Kidney (tissue), 14 donors: ENCODE results near the gene SPTBN1. TPM values are rescaled to one million over a fixed set of nuclear protein-coding genes. Genes with fewer than 3 reads are reported as not detected.

Experiments
- DNase-seq, 5 donors: peaks; one replicate each; pipeline ENCODE4 v3.0.0-alpha.2; 2013 to 2020
- FAIRE-seq: peaks from 2 replicates; lab custom pipeline; 2012; peaks lifted over from hg19 to GRCh38; lab: Jason Lieb, UNC
- H3K27ac ChIP-seq, 2 donors: one replicate each; pipeline ENCODE4 v1.7.0; 2013; ENCODE audit warnings: low read depth in 2 of 2, low read length in 2 of 2, inconsistent platforms in 1 of 2
- H3K27me3 ChIP-seq: one replicate; pipeline ENCODE4 v1.7.1; 2013; ENCODE audit warnings: low read length, inconsistent platforms; ENCODE audit not compliant: control insufficient read depth, insufficient read depth
- H3K36me3 ChIP-seq, 3 donors: one replicate each; pipeline versions ENCODE4 v1.7.0 to v1.7.1; 2013; ENCODE audit warnings: low read length in 3 of 3, control low read depth in 1 of 3, inconsistent platforms in 1 of 3; ENCODE audit not compliant: insufficient read depth in 3 of 3, control insufficient read depth in 2 of 3
- H3K4me1 ChIP-seq, 3 donors: one replicate each; pipeline versions ENCODE4 v1.7.0 to v1.7.1; 2013; ENCODE audit warnings: low read length in 3 of 3, inconsistent platforms in 1 of 3, low read depth in 1 of 3; ENCODE audit not compliant: control insufficient read depth in 2 of 3, insufficient read depth in 2 of 3
- H3K4me3 ChIP-seq, 3 donors: one replicate each; pipeline versions ENCODE4 v1.7.0 to v1.8.1; 2013; ENCODE audit warnings: low read length in 3 of 3, control low read depth in 1 of 3, inconsistent platforms in 1 of 3
- H3K9ac ChIP-seq, 3 donors: one replicate each; pipeline versions ENCODE4 v1.7.0 to v1.7.1; 2013; ENCODE audit warnings: low read length in 3 of 3, control low read depth in 1 of 3, inconsistent platforms in 1 of 3
- H3K9me3 ChIP-seq, 3 donors: one replicate each; pipeline versions ENCODE4 v1.7.0 to v1.7.1; 2013; ENCODE audit warnings: low read length in 3 of 3, control low read depth in 1 of 3, inconsistent platforms in 1 of 3; ENCODE audit not compliant: control insufficient read depth in 2 of 3, insufficient read depth in 1 of 3
- CTCF ChIP-seq: IDR thresholded peaks from 3 replicates; pipeline ENCODE4 v1.5.1; 2012; ENCODE audit warnings: mild to moderate bottlenecking, moderate library complexity, borderline replicate concordance; ENCODE audit not compliant: insufficient read depth; ENCODE audit errors: extremely low read depth
- intact Hi-C: fragments of 100-400 bp; cut with DNase I; formaldehyde crosslinking; loops from one replicate; pipeline ENCODE4 v1.11.1; 2022
- polyA plus RNA-seq: library from polyadenylated mRNA; stranded (reverse); fragments of 350-450 nt; fragmentation: Illumina TruSeq; extraction: RNeasy Lipid Tissue Mini Kit (QIAGEN cat#74804); gene quantifications from one replicate; pipeline ENCODE4 v1.2.3, GENCODE V29; 2014; ENCODE audit warnings: low read depth, low replicate concordance; ENCODE audit not compliant: insufficient read depth
- total RNA-seq: library from RNA; stranded (reverse); fragmentation: NEBNext Ultra II Directional; extraction: Animal tissue kit (Norgen Biotek cat#: 25700); gene quantifications from one replicate; pipeline ENCODE4 v1.2.1, GENCODE V29; 2021
- donor health status: control.
- donor health status: control.
- donor health status: control.
- donor health status: control.
- donor health status: control.
- donor health status: DM: yes; HTN: yes; CAD: no.
- donor health status: Normal renal cell carcinoma (clear cell type).

SPTBN1 gene
- total and polyA plus RNA-seq, 2 donors from 2014 or later, result 93.2 to 313 TPM

DNA sequence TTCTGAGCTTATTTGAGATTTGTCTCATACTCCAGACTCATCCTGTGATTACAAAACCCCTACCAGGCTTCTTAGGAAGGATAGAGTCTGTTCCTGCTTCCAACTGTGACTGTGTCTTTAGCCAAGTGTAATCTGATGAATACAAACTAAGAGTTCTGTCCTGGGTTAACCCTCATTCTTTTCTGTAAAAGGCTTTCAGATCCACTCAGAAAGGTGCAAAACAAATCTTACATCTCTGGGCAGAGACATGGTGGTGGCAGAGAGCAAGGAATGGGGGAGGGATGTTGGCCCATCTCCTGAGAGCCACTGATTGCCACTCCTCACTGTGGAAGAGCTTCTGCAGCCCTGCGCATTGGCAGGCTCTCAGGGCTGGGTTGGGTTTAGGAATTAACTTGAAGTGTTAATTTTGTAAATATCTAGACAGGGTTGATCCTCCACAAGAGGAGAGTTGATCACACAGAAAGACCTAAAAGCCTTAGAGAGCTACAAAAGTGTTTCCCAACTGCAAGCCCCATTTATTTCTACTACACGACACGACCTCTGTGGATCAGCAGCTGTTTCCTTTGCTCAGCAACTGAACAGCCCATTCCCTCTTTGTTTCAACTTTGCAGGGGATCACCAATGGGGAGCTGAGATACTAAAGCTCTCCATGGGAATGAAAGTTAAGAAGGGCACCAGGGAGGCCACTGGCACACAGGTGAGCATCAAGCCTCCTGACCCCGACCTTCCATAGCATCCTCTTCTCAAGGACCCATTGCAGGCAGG, 23.7 kb upstream of the SPTBN1 start:
- Histone ChIP-seq H3K36me3 (no peaks in the 10 kb centered on the region), H3K9ac (no peak overlapping the region), H3K27ac (peak overlapping the region in 1 of 2 donors; percentile 18), H3K4me1 (peaks cover 3 to 41% (median 24%) of the 10 kb centered on the region in 3 donors), H3K4me3 (no peak overlapping the region), H3K9me3 (no peaks in the 10 kb centered on the region), H3K27me3 (no peaks in the 10 kb centered on the region)
- TF ChIP-seq CTCF, result no peak
- intact Hi-C loops, result no loop called here
- DNase-seq (no peak), FAIRE-seq (no peak)

DNA sequence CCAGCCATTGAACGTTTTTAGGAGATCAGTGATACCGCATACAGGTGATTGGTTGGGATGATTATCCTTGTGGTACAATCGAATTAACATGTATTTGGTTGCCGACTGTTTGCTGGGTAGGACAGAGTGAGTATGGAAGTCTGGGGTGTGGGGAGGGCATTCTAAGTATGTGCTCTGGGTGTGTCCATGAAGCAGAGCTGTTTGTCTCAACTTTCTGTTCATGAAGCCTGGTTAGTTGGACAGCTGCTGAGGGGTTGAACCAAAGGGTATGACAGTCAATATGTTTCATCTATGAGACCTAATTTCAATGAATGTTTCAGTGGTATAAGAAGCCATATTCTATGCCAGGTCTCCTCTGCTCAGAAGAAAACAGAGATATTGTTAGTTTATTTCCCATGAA, 21.9 kb upstream of the SPTBN1 start:
- no peak for TF ChIP-seq CTCF
- intact Hi-C loops, result no loop called here
- no peak for FAIRE-seq
- H3K9ac ChIP-seq, result no peak overlapping the region
- no peaks in the 10 kb centered on the region for H3K36me3 ChIP-seq
- no peak overlapping the region for H3K4me3 ChIP-seq
- no peak overlapping the region for H3K27ac ChIP-seq
- DNase-seq, result no peak
- H3K4me1 ChIP-seq, result peaks cover 0 to 24% (median 17%) of the 10 kb centered on the region in 3 donors
- no peaks in the 10 kb centered on the region for H3K27me3 ChIP-seq
- H3K9me3 ChIP-seq, result no peaks in the 10 kb centered on the region

DNA sequence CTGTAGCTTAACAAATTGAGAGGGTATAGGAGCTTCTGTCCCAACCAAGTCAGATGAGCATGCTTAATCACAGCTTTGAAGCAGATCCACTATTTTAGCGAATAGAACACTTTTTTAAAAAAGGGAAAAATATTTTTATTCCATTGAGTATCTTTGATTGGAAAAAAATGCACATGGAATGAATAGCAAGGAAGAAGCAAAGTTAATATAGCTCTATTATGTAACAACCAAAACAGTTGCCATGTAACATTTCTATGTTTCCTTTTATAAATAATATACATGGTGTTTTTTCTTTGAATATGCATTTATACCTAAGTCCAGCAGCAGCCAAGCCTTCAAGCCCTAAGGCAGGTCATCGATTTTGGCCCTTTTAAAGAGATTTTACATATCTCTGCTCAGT, 21.4 kb upstream of the SPTBN1 start:
- Histone ChIP-seq H3K36me3 (no peaks in the 10 kb centered on the region), H3K4me1 (peaks cover 0 to 21% (median 13%) of the 10 kb centered on the region in 3 donors), H3K9me3 (no peaks in the 10 kb centered on the region), H3K9ac (no peak overlapping the region), H3K27ac (peak overlapping the region; percentile 59 to 61), H3K4me3 (no peak overlapping the region), H3K27me3 (no peaks in the 10 kb centered on the region)
- no peak for FAIRE-seq
- no peak for DNase-seq
- intact Hi-C loops, result no loop called here
- no peak for TF ChIP-seq CTCF
